ENCODE data around the gene SOX1. TPM values are rescaled to one million over a fixed set of nuclear protein-coding genes. Genes with fewer than 3 reads are reported as not detected.

Gene SOX1
- total and polyA plus RNA-seq, 4 donors: 0.09 TPM; not detected in 3

GRCh38 chr13:112060282-112060830, 6.6 kb upstream of the SOX1 start:
- TF ChIP-seq, protein P1, sequence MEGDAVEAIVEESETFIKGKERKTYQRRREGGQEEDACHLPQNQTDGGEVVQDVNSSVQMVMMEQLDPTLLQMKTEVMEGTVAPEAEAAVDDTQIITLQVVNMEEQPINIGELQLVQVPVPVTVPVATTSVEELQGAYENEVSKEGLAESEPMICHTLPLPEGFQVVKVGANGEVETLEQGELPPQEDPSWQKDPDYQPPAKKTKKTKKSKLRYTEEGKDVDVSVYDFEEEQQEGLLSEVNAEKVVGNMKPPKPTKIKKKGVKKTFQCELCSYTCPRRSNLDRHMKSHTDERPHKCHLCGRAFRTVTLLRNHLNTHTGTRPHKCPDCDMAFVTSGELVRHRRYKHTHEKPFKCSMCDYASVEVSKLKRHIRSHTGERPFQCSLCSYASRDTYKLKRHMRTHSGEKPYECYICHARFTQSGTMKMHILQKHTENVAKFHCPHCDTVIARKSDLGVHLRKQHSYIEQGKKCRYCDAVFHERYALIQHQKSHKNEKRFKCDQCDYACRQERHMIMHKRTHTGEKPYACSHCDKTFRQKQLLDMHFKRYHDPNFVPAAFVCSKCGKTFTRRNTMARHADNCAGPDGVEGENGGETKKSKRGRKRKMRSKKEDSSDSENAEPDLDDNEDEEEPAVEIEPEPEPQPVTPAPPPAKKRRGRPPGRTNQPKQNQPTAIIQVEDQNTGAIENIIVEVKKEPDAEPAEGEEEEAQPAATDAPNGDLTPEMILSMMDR (IDR thresholded peaks at IDR 0.05; ENCODE audit: control extremely low read depth, extremely low read depth): no peak
- H3K27ac ChIP-seq (ENCODE audit: low read depth in 1 of 2, low read length in 1 of 2): no peak overlapping the region
- H3K9ac ChIP-seq (ENCODE audit: insufficient read depth in 1 of 2, low read length in 2 of 2): no peak overlapping the region
- H3K9me3 ChIP-seq (ENCODE audit: control insufficient read depth in 4 of 4, insufficient read depth in 3 of 4, low read length in 3 of 4): peaks cover 0 to 15% (median 0%) of the 10 kb centered on the region in 4 donors
- peaks cover 49 to 93% (median 70%) of the 10 kb centered on the region in 3 donors for H3K27me3 ChIP-seq (ENCODE audit: control insufficient read depth in 3 of 3, insufficient read depth in 3 of 3, low read length in 2 of 3)
- peaks cover 0 to 8% (median 0%) of the 10 kb centered on the region in 5 donors for H3K4me1 ChIP-seq (ENCODE audit: control insufficient read depth in 5 of 5, insufficient read depth in 5 of 5, low read length in 5 of 5)
- DNase-seq: no peak
- no peak for ATAC-seq (ENCODE audit: insufficient read depth, low FRiP score)
- H3K36me3 ChIP-seq (ENCODE audit: control insufficient read depth in 4 of 4, insufficient read depth in 4 of 4, low read length in 4 of 4): no peaks in the 10 kb centered on the region
- WGBS, 2 donors: 13% methylated on average over 14 of the region's 14 CpGs
- H3K4me3 ChIP-seq: no peak overlapping the region

GRCh38 chr13:112060899-112061366, 6.0 kb upstream of the SOX1 start:
- TF ChIP-seq, protein P1 (IDR thresholded peaks at IDR 0.05; ENCODE audit: control extremely low read depth, extremely low read depth): no peak
- no peak for DNase-seq
- Histone ChIP-seq H3K9ac (ENCODE audit: insufficient read depth in 1 of 2, low read length in 2 of 2) (no peak overlapping the region), H3K36me3 (ENCODE audit: control insufficient read depth in 4 of 4, insufficient read depth in 4 of 4, low read length in 4 of 4) (no peaks in the 10 kb centered on the region), H3K27me3 (ENCODE audit: control insufficient read depth in 3 of 3, insufficient read depth in 3 of 3, low read length in 2 of 3) (peaks cover 49 to 93% (median 75%) of the 10 kb centered on the region in 3 donors), H3K4me3 (no peak overlapping the region), H3K4me1 (ENCODE audit: control insufficient read depth in 5 of 5, insufficient read depth in 5 of 5, low read length in 5 of 5) (peaks cover 0 to 8% (median 0%) of the 10 kb centered on the region in 5 donors), H3K27ac (ENCODE audit: low read depth in 1 of 2, low read length in 1 of 2) (no peak overlapping the region), H3K9me3 (ENCODE audit: control insufficient read depth in 4 of 4, insufficient read depth in 3 of 4, low read length in 3 of 4) (peaks cover 0 to 12% (median 0%) of the 10 kb centered on the region in 4 donors)
- no peak for ATAC-seq (ENCODE audit: insufficient read depth, low FRiP score)
- 2 to 3% methylated on average over 28 to 29 of the region's 29 CpGs for WGBS, 2 donors

DNA sequence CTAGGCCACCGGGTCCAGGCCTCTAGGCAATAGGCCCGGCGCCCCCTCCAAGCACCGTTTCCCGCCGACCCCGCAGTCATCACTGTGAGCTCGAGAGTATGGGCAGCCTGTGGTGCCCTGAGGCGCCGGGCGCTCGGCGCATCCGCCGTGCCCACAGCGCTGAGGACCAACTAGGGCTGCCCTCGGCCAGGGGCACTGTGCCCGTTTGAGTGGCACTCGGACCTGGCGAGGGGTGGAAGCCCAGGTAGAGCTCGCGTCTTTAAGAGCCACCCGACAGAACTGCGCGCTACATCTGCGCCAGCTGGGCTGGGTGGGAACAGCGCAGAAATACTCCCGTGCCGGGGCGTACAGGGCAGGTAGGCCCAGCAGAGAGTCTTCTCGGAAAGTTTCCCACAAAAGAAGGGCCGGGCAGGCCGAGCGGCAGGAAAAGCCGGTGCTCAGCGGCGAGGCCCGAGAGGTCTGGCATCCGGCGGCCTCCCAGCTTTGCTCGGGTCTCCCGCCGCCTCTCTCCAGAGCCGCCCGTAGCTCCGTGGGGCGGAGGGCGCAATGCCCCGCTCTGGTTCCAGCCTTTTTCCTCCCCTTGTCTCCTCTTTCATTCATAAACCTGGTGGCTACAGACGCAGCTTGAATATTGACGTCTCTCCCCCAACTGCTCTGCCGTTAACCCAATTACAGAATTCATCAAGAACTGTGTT, 5.4 kb upstream of the SOX1 start:
- DNase-seq: no peak
- peaks cover 0 to 12% (median 3%) of the 10 kb centered on the region in 5 donors for H3K4me1 ChIP-seq (ENCODE audit: control insufficient read depth in 5 of 5, insufficient read depth in 5 of 5, low read length in 5 of 5)

More for the DNA sequence above, 5.4 kb upstream of the SOX1 start:
- Histone ChIP-seq H3K27ac (ENCODE audit: low read depth in 1 of 2, low read length in 1 of 2) (no peak overlapping the region), H3K4me3 (no peak overlapping the region), H3K36me3 (ENCODE audit: control insufficient read depth in 4 of 4, insufficient read depth in 4 of 4, low read length in 4 of 4) (no peaks in the 10 kb centered on the region), H3K9me3 (ENCODE audit: control insufficient read depth in 4 of 4, insufficient read depth in 3 of 4, low read length in 3 of 4) (peaks cover 0 to 15% (median 0%) of the 10 kb centered on the region in 4 donors), H3K27me3 (ENCODE audit: control insufficient read depth in 3 of 3, insufficient read depth in 3 of 3, low read length in 2 of 3) (peaks cover 51 to 92% (median 77%) of the 10 kb centered on the region in 3 donors), H3K9ac (ENCODE audit: insufficient read depth in 1 of 2, low read length in 2 of 2) (no peak overlapping the region)
- TF ChIP-seq, protein P1 (IDR thresholded peaks at IDR 0.05; ENCODE audit: control extremely low read depth, extremely low read depth): no peak
- no peak for ATAC-seq (ENCODE audit: insufficient read depth, low FRiP score)
- WGBS, 2 donors: 3% methylated on average over 52 of the region's 52 CpGs

Measured in lung (tissue), 12 donors.